ENCODE measurements around the gene FHL2. TPM values are rescaled to one million over a fixed set of nuclear protein-coding genes. Genes with fewer than 3 reads are reported as not detected.
A peak's percentile ranks its signal among the peaks of the same experiment; 100 is the strongest.

Gene FHL2
- total RNA-seq, 1 donor from 2014 or later = 5.5 TPM

DNA sequence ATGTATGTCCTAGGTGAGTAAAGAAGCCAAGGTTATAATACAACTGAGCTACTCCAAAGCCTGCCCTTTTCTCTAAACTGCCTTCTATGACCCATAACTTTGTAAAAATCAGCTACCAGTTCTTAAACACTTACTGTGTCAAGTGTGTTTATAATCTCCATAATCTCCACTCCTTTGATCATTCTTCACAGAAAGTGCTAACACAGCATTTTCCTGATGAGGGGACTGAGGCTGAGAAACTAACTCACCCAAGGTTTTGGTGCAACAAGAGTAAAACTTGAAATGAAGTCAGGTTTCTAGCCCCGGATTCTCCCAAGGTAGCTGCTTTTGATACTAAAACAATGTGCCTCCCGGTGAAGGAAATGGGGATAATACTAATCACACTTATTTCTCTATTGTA, 63.4 kb downstream of the FHL2 start:
- Histone ChIP-seq H3K9me3 (no peaks in the 10 kb centered on the region), H3K4me3 (no peak overlapping the region), H3K27me3 (ENCODE audit: low read depth) (no peaks in the 10 kb centered on the region), H3K27ac (no peak overlapping the region), H3K36me3 (peaks cover 5% of the 10 kb centered on the region), H3K4me1 (peaks cover 22% of the 10 kb centered on the region)
- intact Hi-C loops (cut with DNase I) = no loop called here
- no peak for DNase-seq
- no peak for TF ChIP-seq CTCF (IDR thresholded peaks at IDR 0.05)
- no peak for ATAC-seq

GRCh38 chr2:105334211-105334610, 64.6 kb downstream of the FHL2 start:
- TF ChIP-seq CTCF (IDR thresholded peaks at IDR 0.05) = no peak
- peaks cover 27% of the 10 kb centered on the region for H3K4me1 ChIP-seq
- ATAC-seq (no peak), DNase-seq (no peak)
- H3K27me3 ChIP-seq (ENCODE audit: low read depth) = no peaks in the 10 kb centered on the region
- no peak overlapping the region for H3K4me3 ChIP-seq
- H3K27ac ChIP-seq = no peak overlapping the region
- intact Hi-C loops (cut with DNase I) = no loop called here
- no peaks in the 10 kb centered on the region for H3K36me3 ChIP-seq
- H3K9me3 ChIP-seq = no peaks in the 10 kb centered on the region

- H3K27ac ChIP-seq = peak overlapping the region; percentile 91
- peaks cover 21% of the 10 kb centered on the region for H3K4me1 ChIP-seq
- intact Hi-C loops (cut with DNase I) = no loop called here
- no peaks in the 10 kb centered on the region for H3K36me3 ChIP-seq
- no peaks in the 10 kb centered on the region for H3K9me3 ChIP-seq
- ATAC-seq (no peak), DNase-seq (no peak)
- H3K27me3 ChIP-seq (ENCODE audit: low read depth) = no peaks in the 10 kb centered on the region
- H3K4me3 ChIP-seq = no peak overlapping the region
- no peak for TF ChIP-seq CTCF (IDR thresholded peaks at IDR 0.05)
These were observed 68.0 kb downstream of the FHL2 start for GRCh38 chr2:105330681-105331375.

GRCh38 chr2:105329561-105330495, 69.0 kb downstream of the FHL2 start, which contains the start of gene TGFBRAP1:
Gene TGFBRAP1 (minus strand): TSS chr2:105329735. CDS start chr2:105308301, 21,434 bp downstream.
- Histone ChIP-seq H3K4me3 (peak within 1 kb of the TSS; percentile 70), H3K4me1 (peaks cover 21% of the 10 kb centered on the region), H3K27ac (peak within 1 kb of the TSS; percentile 91), H3K9me3 (no peaks in the 10 kb centered on the region), H3K36me3 (no peaks in the 10 kb centered on the region), H3K27me3 (ENCODE audit: low read depth) (no peaks in the 10 kb centered on the region)
- DNase-seq (peak; percentile 69), ATAC-seq (peak; percentile 90 to 95)
- intact Hi-C loops (cut with DNase I) = no loop called here
- no peak for TF ChIP-seq CTCF (IDR thresholded peaks at IDR 0.05)

DNA sequence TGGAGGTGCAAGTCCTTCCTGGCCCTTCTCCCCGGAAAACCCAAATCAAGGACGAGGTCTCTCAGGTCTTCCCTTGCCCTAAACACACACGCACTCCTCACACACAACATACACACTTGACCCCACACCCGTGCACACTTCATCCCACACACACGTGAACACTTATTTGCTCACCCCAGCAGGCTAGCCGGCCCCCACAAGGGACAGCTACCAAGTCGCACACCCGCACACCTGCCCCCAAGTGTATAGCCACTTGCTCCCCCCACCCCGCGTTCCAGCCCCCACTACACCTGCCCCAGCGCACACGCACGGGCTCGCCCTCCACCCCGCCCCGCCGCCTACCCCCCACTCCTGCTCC, 69.7 kb downstream of the FHL2 start:
- DNase-seq (peak; percentile 50), ATAC-seq (peak in 1 of 2 donors; percentile 46)
- Histone ChIP-seq H3K9me3 (no peaks in the 10 kb centered on the region), H3K27me3 (ENCODE audit: low read depth) (no peaks in the 10 kb centered on the region), H3K4me1 (peaks cover 21% of the 10 kb centered on the region), H3K36me3 (no peaks in the 10 kb centered on the region), H3K27ac (peak overlapping the region; percentile 80), H3K4me3 (peak overlapping the region; percentile 65)
- no peak for TF ChIP-seq CTCF (IDR thresholded peaks at IDR 0.05)
- intact Hi-C loops (cut with DNase I) = no loop called here

Measured in lower lobe of right lung (tissue), 2 donors.